PFSK-1 (cell line): ENCODE results near the gene XCL2.

Experiments
- POLR2AphosphoS5 ChIP-seq: IDR thresholded peaks from 2 replicates; pipeline ENCODE4 v1.6.1; 2012; ENCODE audit warnings: low read depth, mild to moderate bottlenecking, control low read depth, low read length, moderate library complexity
- SIN3A ChIP-seq: IDR thresholded peaks from 2 replicates; pipeline ENCODE4 v1.6.1; 2012; ENCODE audit warnings: mild to moderate bottlenecking, low read length, moderate library complexity, borderline replicate concordance; ENCODE audit not compliant: insufficient read depth
- TAF1 ChIP-seq: IDR thresholded peaks from 2 replicates; pipeline ENCODE4 v1.6.1; 2012; ENCODE audit warnings: low read length, control low read depth, borderline replicate concordance; ENCODE audit not compliant: insufficient read depth
- TF ChIP-seq, protein P1 (sequence below), 2 experiments: IDR thresholded peaks; 2 replicates each; pipeline versions ENCODE4 v1.6.1 to v1.8.0; 2011 to 2012; ENCODE audit warnings: low read depth in 2 of 2, low read length in 2 of 2, control low read depth in 1 of 2, inconsistent platforms in 1 of 2, mild to moderate bottlenecking in 1 of 2, moderate library complexity in 1 of 2; ENCODE audit not compliant: insufficient read depth in 1 of 2

DNA sequence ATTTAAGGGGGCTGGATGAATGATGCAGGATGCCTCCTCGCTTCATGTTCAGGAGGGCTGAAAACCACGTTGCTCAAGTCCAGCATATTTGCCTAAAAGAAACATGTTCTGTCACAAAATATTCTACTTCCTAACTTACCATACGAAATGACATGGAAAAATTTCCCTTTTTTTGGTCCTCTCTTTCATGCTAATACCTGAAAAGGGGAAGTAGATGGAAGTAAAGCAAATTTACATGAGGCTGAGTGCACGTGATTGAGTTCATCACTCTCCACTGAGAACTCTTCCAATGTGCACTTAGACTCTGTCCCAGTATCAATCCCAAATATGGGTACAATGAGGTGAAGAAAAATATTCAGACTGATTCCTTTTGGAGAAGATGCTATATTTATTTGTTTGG is 23.0 kb downstream of the XCL2 start:
- TF ChIP-seq TAF1 (no peak), POLR2AphosphoS5 (no peak), SIN3A (no peak)
- TF ChIP-seq, protein P1, sequence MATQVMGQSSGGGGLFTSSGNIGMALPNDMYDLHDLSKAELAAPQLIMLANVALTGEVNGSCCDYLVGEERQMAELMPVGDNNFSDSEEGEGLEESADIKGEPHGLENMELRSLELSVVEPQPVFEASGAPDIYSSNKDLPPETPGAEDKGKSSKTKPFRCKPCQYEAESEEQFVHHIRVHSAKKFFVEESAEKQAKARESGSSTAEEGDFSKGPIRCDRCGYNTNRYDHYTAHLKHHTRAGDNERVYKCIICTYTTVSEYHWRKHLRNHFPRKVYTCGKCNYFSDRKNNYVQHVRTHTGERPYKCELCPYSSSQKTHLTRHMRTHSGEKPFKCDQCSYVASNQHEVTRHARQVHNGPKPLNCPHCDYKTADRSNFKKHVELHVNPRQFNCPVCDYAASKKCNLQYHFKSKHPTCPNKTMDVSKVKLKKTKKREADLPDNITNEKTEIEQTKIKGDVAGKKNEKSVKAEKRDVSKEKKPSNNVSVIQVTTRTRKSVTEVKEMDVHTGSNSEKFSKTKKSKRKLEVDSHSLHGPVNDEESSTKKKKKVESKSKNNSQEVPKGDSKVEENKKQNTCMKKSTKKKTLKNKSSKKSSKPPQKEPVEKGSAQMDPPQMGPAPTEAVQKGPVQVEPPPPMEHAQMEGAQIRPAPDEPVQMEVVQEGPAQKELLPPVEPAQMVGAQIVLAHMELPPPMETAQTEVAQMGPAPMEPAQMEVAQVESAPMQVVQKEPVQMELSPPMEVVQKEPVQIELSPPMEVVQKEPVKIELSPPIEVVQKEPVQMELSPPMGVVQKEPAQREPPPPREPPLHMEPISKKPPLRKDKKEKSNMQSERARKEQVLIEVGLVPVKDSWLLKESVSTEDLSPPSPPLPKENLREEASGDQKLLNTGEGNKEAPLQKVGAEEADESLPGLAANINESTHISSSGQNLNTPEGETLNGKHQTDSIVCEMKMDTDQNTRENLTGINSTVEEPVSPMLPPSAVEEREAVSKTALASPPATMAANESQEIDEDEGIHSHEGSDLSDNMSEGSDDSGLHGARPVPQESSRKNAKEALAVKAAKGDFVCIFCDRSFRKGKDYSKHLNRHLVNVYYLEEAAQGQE (IDR thresholded peaks at IDR 0.05; ENCODE audit: insufficient read depth in 1 of 2, low read depth in 2 of 2, low read length in 2 of 2), result no peak
